CD4-positive, CD25-positive, alpha-beta regulatory T cell (primary cell): ENCODE data around the gene ATP6V1E1. TPM values are rescaled to one million over a fixed set of nuclear protein-coding genes. Genes with fewer than 3 reads are reported as not detected.

Experiments used
- ATAC-seq, 2 donors: fragments of 150-1000 bp; cut with Tn5 transposase; one replicate each; pipeline ENCODE4 v1.10.0; 2021; ENCODE audit warnings: low read depth in 2 of 2, moderate number of reproducible peaks in 2 of 2, moderate library complexity in 1 of 2
- DNase-seq, 3 donors: peaks; one replicate each; pipeline versions ENCODE4 v3.0.0 to v3.0.0-alpha.2; 2012 to 2022; ENCODE audit warnings: mixed read lengths in 1 of 3
- H3K27ac ChIP-seq: one replicate; pipeline ENCODE4 v1.7.0; 2013; ENCODE audit warnings: mild to moderate bottlenecking, low read length; ENCODE audit not compliant: insufficient read depth, poor library complexity, severe bottlenecking
- H3K27me3 ChIP-seq: one replicate; pipeline ENCODE4 v1.7.0; 2013; ENCODE audit warnings: low read length; ENCODE audit not compliant: control insufficient read depth, insufficient read depth
- H3K36me3 ChIP-seq: one replicate; pipeline ENCODE4 v1.7.0; 2013; ENCODE audit warnings: mild to moderate bottlenecking, low read length, moderate library complexity; ENCODE audit not compliant: control insufficient read depth, insufficient read depth
- H3K4me1 ChIP-seq: 2 replicates; pipeline ENCODE4 v1.7.0; 2013; ENCODE audit warnings: mild to moderate bottlenecking, low read length; ENCODE audit not compliant: insufficient read depth, control insufficient read depth, poor library complexity, severe bottlenecking
- H3K4me3 ChIP-seq: one replicate; pipeline ENCODE4 v1.7.0; 2013; ENCODE audit warnings: low read depth, mild to moderate bottlenecking, low read length, moderate library complexity
- H3K9me3 ChIP-seq, 2 experiments: 1 replicate in 1 of 2; 2 replicates in 1 of 2; pipeline ENCODE4 v1.7.0; 2013; ENCODE audit warnings: low read length in 2 of 2, mild to moderate bottlenecking in 1 of 2, moderate library complexity in 1 of 2; ENCODE audit not compliant: control insufficient read depth in 2 of 2
- H3K27ac Mint-ChIP-seq, 3 donors: one replicate each; pipeline ENCODE4 v1.8.0; 2020 to 2022; ENCODE audit warnings: mild to moderate bottlenecking in 3 of 3, mixed read lengths in 3 of 3, moderate library complexity in 2 of 3
- H3K27me3 Mint-ChIP-seq: one replicate; pipeline ENCODE4 v1.8.0; 2022; ENCODE audit warnings: mild to moderate bottlenecking, mixed read lengths
- H3K36me3 Mint-ChIP-seq: one replicate; pipeline ENCODE4 v1.8.0; 2020; ENCODE audit warnings: mixed read lengths
- H3K4me1 Mint-ChIP-seq, 4 donors: one replicate each; pipeline ENCODE4 v1.8.0; 2020 to 2022; ENCODE audit warnings: mixed read lengths in 4 of 4, mild to moderate bottlenecking in 1 of 4
- H3K4me3 Mint-ChIP-seq, 4 donors: one replicate each; pipeline ENCODE4 v1.8.0; 2020 to 2022; ENCODE audit warnings: mild to moderate bottlenecking in 4 of 4, mixed read lengths in 4 of 4, moderate library complexity in 3 of 4
- H3K9me3 Mint-ChIP-seq, 7 donors: one replicate each; pipeline ENCODE4 v1.8.0; 2020 to 2022; ENCODE audit warnings: mixed read lengths in 7 of 7, mild to moderate bottlenecking in 3 of 7, moderate library complexity in 2 of 7
- polyA plus RNA-seq, 4 donors: library from polyadenylated mRNA; unstranded; fragments of 300-500 nt; fragmentation: Illumina TruSeq; gene quantifications; one replicate each; pipeline ENCODE4 v1.2.3, GENCODE V29; 2021
- total RNA-seq: library from RNA; stranded (reverse); gene quantifications from one replicate; pipeline ENCODE4 v1.2.3, GENCODE V29; 2022

The ATP6V1E1 gene
- total and polyA plus RNA-seq, 5 donors from 2014 or later = 68.6 to 138 (median 124) TPM

DNA sequence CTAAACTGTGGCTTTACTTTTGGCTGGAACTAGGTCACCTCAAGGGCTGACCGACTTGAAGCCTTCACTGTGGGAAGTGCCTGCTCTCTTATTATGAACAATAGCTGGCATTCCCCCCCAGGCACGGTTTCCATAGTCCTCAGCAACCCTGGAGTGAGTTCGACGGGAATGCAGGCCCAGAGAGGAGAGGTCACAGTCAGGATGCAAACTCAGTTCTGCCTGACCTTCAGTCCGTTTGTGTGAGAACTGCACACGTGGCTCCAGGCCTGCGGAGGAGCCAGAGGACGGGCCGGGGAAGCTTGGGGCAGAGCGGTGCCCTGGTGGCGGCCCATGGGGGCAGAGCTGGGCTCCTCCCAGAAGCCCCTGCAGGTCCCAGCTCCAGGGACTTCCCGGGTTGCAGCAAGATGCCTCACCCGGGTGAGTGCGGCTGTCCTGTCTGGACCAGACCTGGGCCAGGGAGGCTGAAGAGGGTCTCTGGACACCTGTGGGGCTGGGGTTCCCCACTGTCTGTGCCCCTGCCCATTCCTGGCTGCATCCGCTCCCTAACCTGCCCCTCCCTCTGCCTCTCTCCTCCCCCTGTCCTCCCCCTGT, 48.0 kb downstream of the ATP6V1E1 start:
- Mint-ChIP-seq H3K27me3 (no peaks in the 10 kb centered on the region), H3K36me3 (no peaks in the 10 kb centered on the region), H3K4me1 (no peaks in the 10 kb centered on the region), H3K27ac (no peak overlapping the region), H3K9me3 (no peaks in the 10 kb centered on the region), H3K4me3 (no peak overlapping the region)
- H3K36me3 ChIP-seq = no peaks in the 10 kb centered on the region
- no peak overlapping the region for H3K27ac ChIP-seq
- H3K4me3 ChIP-seq = no peak overlapping the region
- no peaks in the 10 kb centered on the region for H3K4me1 ChIP-seq
- no peaks in the 10 kb centered on the region for H3K27me3 ChIP-seq
- ATAC-seq = no peak
- DNase-seq = no peak
- H3K9me3 ChIP-seq = no peaks in the 10 kb centered on the region

DNA sequence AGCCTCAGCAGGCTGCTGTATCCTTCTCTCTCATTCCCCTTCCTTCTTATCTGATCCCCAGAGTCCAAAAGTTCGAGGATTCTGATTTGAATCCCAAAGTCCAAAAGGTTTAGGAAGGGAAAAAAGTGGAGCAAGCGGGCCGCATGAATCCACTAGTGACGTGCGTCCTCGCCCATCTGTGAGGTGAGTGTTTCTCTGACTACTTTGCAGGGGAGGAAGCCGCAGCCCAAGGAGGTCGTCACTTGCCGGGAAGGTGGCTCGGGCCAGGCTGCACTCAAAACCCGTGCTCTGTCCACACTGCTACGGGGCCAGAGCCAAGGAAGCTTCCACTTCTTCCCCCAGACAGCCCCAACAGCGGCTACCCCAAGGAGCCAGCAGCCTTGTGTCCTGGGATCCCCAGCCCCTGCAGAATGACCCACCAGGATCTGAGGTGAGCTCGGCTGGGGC, 49.0 kb downstream of the ATP6V1E1 start:
- Histone ChIP-seq H3K36me3 (no peaks in the 10 kb centered on the region), H3K27ac (no peak overlapping the region), H3K4me1 (no peaks in the 10 kb centered on the region), H3K27me3 (no peaks in the 10 kb centered on the region), H3K9me3 (no peaks in the 10 kb centered on the region), H3K4me3 (no peak overlapping the region)
- ATAC-seq = no peak
- Mint-ChIP-seq H3K4me3 (no peak overlapping the region), H3K27ac (no peak overlapping the region), H3K27me3 (no peaks in the 10 kb centered on the region), H3K36me3 (no peaks in the 10 kb centered on the region), H3K4me1 (no peaks in the 10 kb centered on the region), H3K9me3 (no peaks in the 10 kb centered on the region)
- no peak for DNase-seq

GRCh38 chr22:17578136-17578754, 50.3 kb downstream of the ATP6V1E1 start:
- no peak for DNase-seq
- H3K36me3 ChIP-seq = no peaks in the 10 kb centered on the region

GRCh38 chr22:17576470-17576869, 52.1 kb downstream of the ATP6V1E1 start:
- H3K4me1 Mint-ChIP-seq = no peaks in the 10 kb centered on the region
- DNase-seq = no peak
- Histone ChIP-seq H3K4me1 (no peaks in the 10 kb centered on the region), H3K4me3 (no peak overlapping the region), H3K36me3 (no peaks in the 10 kb centered on the region), H3K9me3 (no peaks in the 10 kb centered on the region), H3K27me3 (no peaks in the 10 kb centered on the region), H3K27ac (no peak overlapping the region)
- no peaks in the 10 kb centered on the region for H3K9me3 Mint-ChIP-seq
- ATAC-seq = no peak
- no peaks in the 10 kb centered on the region for H3K27me3 Mint-ChIP-seq
- no peak overlapping the region for H3K4me3 Mint-ChIP-seq
- no peak overlapping the region for H3K27ac Mint-ChIP-seq
- no peaks in the 10 kb centered on the region for H3K36me3 Mint-ChIP-seq

More at GRCh38 chr22:17578136-17578754, 50.3 kb downstream of the ATP6V1E1 start:
- Mint-ChIP-seq H3K27me3 (no peaks in the 10 kb centered on the region), H3K4me1 (no peaks in the 10 kb centered on the region), H3K9me3 (no peaks in the 10 kb centered on the region), H3K36me3 (no peaks in the 10 kb centered on the region), H3K27ac (no peak overlapping the region), H3K4me3 (no peak overlapping the region)
- ATAC-seq = no peak
- Histone ChIP-seq H3K4me3 (no peak overlapping the region), H3K27ac (no peak overlapping the region), H3K27me3 (no peaks in the 10 kb centered on the region), H3K4me1 (no peaks in the 10 kb centered on the region), H3K9me3 (no peaks in the 10 kb centered on the region)

DNA sequence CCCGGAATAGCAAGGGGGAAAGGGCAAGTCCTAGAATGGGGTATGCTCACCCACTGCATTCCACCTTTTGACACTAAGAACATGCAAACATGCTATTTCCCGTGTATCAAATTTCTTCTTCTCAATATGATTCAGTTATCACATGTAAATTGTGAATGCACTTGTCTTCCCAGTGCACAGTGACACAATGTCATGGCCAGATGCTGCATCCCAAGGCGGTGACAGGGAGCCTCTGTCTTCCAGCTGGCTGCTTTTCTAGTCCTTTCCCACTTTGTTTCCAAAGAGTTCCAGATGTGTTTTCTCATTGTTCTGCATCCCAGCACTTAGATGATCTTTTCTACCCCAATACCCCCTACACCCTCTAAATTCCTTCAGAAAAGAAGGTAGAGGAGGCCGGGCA, 52.9 kb downstream of the ATP6V1E1 start:
- Mint-ChIP-seq H3K27ac (no peak overlapping the region), H3K4me3 (no peak overlapping the region), H3K27me3 (no peaks in the 10 kb centered on the region), H3K36me3 (no peaks in the 10 kb centered on the region), H3K9me3 (no peaks in the 10 kb centered on the region), H3K4me1 (no peaks in the 10 kb centered on the region)
- Histone ChIP-seq H3K36me3 (no peaks in the 10 kb centered on the region), H3K9me3 (no peaks in the 10 kb centered on the region), H3K4me3 (no peak overlapping the region), H3K4me1 (no peaks in the 10 kb centered on the region), H3K27ac (no peak overlapping the region), H3K27me3 (no peaks in the 10 kb centered on the region)
- no peak for ATAC-seq
- DNase-seq = no peak

- Mint-ChIP-seq H3K4me1 (no peaks in the 10 kb centered on the region), H3K36me3 (no peaks in the 10 kb centered on the region), H3K27me3 (no peaks in the 10 kb centered on the region), H3K9me3 (no peaks in the 10 kb centered on the region), H3K4me3 (no peak overlapping the region), H3K27ac (no peak overlapping the region)
- ATAC-seq (no peak), DNase-seq (no peak)
- Histone ChIP-seq H3K36me3 (no peaks in the 10 kb centered on the region), H3K27ac (no peak overlapping the region), H3K4me1 (no peaks in the 10 kb centered on the region), H3K4me3 (no peak overlapping the region), H3K27me3 (no peaks in the 10 kb centered on the region), H3K9me3 (no peaks in the 10 kb centered on the region)
Observed at GRCh38 chr22:17575151-17575550, 53.4 kb downstream of the ATP6V1E1 start.

DNA sequence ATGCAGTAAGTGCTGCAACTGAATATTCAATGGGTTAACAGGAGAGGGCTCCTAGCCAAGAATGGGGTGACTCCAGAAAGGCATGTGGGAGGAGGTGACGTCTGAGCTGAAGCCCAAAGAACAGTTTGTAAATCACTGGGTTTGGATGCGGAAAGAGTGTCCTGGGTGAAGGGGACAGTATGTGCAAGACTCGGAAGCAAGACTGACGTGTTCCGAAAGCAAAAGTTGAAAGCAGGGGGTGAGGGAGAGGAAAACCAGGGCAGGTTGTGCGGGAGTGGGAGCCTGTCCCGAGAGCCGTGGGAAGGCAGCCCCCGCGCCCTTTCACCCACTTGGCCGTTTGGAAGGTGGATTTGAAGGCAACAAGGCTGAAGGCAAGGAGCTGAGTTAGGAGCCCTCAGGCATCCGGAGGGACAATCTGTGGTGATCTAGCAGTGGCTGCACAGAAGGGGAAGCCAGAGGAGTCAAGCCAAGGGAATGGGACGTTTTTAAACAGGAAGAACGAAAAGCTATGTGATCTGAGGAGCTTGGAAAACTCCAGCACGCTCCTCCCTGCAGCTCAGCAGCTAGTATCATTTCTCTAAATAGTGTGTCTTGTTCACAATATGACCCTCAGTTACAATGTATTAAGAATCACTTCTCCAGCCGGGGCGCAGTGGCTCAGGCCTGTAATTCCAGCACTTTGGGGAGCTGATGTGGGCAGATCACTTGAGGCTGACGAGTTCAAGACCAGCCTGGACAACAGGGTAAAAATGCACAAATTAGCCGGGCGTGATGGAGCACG, 57.5 kb downstream of the ATP6V1E1 start:
- Mint-ChIP-seq H3K4me3 (no peak overlapping the region), H3K4me1 (no peaks in the 10 kb centered on the region), H3K27me3 (peaks cover 6% of the 10 kb centered on the region), H3K9me3 (no peaks in the 10 kb centered on the region), H3K27ac (peak overlapping the region in 1 of 3 donors; percentile 17), H3K36me3 (no peaks in the 10 kb centered on the region)
- no peaks in the 10 kb centered on the region for H3K4me1 ChIP-seq
- DNase-seq = no peak
- H3K27me3 ChIP-seq = no peaks in the 10 kb centered on the region
- H3K4me3 ChIP-seq = no peak overlapping the region
- ATAC-seq = no peak
- no peaks in the 10 kb centered on the region for H3K36me3 ChIP-seq
- H3K27ac ChIP-seq = no peak overlapping the region
- no peaks in the 10 kb centered on the region for H3K9me3 ChIP-seq
